ENCODE measurements around the gene NAV2. TPM values are rescaled to one million over a fixed set of nuclear protein-coding genes. Genes with fewer than 3 reads are reported as not detected.

NAV2 gene
- total RNA-seq, 1 donor from 2014 or later = 9.6 TPM

DNA sequence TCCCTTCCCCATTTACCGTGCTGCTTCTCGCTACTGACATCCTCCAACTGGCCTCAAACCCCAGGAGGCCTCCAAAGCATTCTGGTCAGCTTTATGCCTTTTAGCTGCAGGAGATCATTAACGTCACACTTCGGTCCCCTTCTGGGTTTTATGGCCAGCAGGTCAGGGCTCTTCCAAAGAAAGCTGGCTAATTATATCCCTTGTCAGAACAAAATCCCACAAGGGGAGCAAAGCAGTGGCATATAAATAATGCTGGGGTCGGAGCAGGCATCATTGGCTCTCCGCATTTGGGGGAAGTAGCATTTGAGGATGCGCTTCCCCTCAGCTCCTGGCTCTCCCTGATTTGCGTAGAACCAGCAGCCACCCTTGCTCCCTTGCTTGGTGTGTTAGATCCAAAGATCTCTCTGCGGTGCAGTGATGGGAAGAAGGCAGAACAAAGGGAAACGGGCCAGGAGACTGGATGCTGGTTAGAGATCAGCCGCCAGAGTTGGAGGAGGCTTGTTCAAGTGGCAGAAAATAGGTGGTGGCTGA, 330.2 kb downstream of the NAV2 start:
- TF ChIP-seq EZH2 (IDR thresholded peaks at IDR 0.05) = no peak
- TF ChIP-seq CTCF (IDR thresholded peaks at IDR 0.05) = no peak
- TF ChIP-seq EZH2phosphoT487 (IDR thresholded peaks at IDR 0.05) = no peak
- Histone ChIP-seq H3F3A (ENCODE audit: low read depth) (peaks cover 13% of the 10 kb centered on the region), H3K9me3 (ENCODE audit: low read depth) (no peaks in the 10 kb centered on the region), H2AFZ (replicated peaks) (no peak overlapping the region), H3K4me3 (peak overlapping the region; percentile 1), H4K20me1 (ENCODE audit: low read depth) (peaks cover 32% of the 10 kb centered on the region), H3K9ac (no peak overlapping the region), H3K4me1 (peaks cover 18% of the 10 kb centered on the region), H3K4me2 (peak overlapping the region; percentile 51), H3K27ac (no peak overlapping the region), H3K27me3 (no peaks in the 10 kb centered on the region), H3K36me3 (no peaks in the 10 kb centered on the region), H3K79me2 (ENCODE audit: low read depth) (no peaks in the 10 kb centered on the region)
- Mint-ChIP-seq H3K9me3 (no peaks in the 10 kb centered on the region), H3K4me1 (peaks cover 26% of the 10 kb centered on the region), H3K4me3 (peak overlapping the region; percentile 44), H3K36me3 (peaks cover 34% of the 10 kb centered on the region), H3K27ac (no peak overlapping the region), H3K27me3 (ENCODE audit: insufficient read depth, low read depth) (peaks cover 7% of the 10 kb centered on the region)
- peak; percentile 44 for DNase-seq (ENCODE audit: low spot score)

- Histone ChIP-seq H3K27me3 (no peaks in the 10 kb centered on the region), H3K4me1 (peaks cover 20% of the 10 kb centered on the region), H3K9ac (no peak overlapping the region), H3K36me3 (no peaks in the 10 kb centered on the region), H3K27ac (no peak overlapping the region), H2AFZ (replicated peaks) (no peak overlapping the region), H3K79me2 (ENCODE audit: low read depth) (no peaks in the 10 kb centered on the region), H4K20me1 (ENCODE audit: low read depth) (peaks cover 32% of the 10 kb centered on the region), H3F3A (ENCODE audit: low read depth) (peaks cover 14% of the 10 kb centered on the region), H3K4me2 (no peak overlapping the region), H3K4me3 (no peak overlapping the region), H3K9me3 (ENCODE audit: low read depth) (no peaks in the 10 kb centered on the region)
- H3K27ac Mint-ChIP-seq = no peak overlapping the region
- no peaks in the 10 kb centered on the region for H3K9me3 Mint-ChIP-seq
- H3K36me3 Mint-ChIP-seq = peaks cover 41% of the 10 kb centered on the region
- peaks cover 28% of the 10 kb centered on the region for H3K4me1 Mint-ChIP-seq
- TF ChIP-seq EZH2phosphoT487 (IDR thresholded peaks at IDR 0.05) (no peak), CTCF (IDR thresholded peaks at IDR 0.05) (no peak), EZH2 (IDR thresholded peaks at IDR 0.05) (no peak)
- H3K27me3 Mint-ChIP-seq (ENCODE audit: insufficient read depth, low read depth) = peaks cover 3% of the 10 kb centered on the region
- no peak for DNase-seq (ENCODE audit: low spot score)
- no peak overlapping the region for H3K4me3 Mint-ChIP-seq
Measured at GRCh38 chr11:20043992-20044391, 331.4 kb downstream of the NAV2 start.

DNA sequence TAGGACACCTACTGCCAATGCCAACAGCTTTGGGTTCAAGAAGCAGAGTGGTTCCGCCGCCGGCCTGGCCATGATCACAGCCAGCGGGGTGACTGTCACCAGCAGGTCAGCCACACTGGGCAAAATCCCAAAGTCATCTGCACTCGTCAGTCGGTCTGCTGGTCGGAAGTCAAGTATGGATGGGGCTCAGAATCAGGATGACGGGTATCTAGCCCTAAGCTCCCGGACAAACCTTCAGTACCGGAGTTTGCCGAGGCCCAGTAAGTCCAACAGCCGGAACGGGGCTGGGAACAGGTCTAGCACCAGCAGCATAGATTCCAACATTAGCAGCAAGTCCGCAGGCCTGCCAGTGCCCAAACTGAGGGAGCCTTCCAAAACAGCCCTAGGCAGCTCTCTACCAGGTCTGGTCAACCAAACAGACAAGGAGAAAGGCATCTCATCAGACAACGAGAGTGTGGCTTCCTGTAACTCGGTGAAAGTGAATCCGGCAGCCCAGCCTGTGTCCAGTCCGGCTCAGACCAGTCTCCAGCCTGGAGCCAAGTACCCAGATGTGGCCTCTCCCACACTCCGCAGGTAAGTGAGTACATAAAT, 332.6 kb downstream of the NAV2 start:
- Mint-ChIP-seq H3K36me3 (peaks cover 43% of the 10 kb centered on the region), H3K4me3 (no peak overlapping the region), H3K27me3 (ENCODE audit: insufficient read depth, low read depth) (peaks cover 2% of the 10 kb centered on the region), H3K9me3 (no peaks in the 10 kb centered on the region), H3K27ac (no peak overlapping the region), H3K4me1 (peaks cover 34% of the 10 kb centered on the region)
- Histone ChIP-seq H4K20me1 (ENCODE audit: low read depth) (peaks cover 41% of the 10 kb centered on the region), H3K4me3 (no peak overlapping the region), H2AFZ (replicated peaks) (no peak overlapping the region), H3K4me1 (peaks cover 32% of the 10 kb centered on the region), H3K27ac (no peak overlapping the region), H3K9me3 (ENCODE audit: low read depth) (no peaks in the 10 kb centered on the region), H3K4me2 (no peak overlapping the region), H3K9ac (no peak overlapping the region), H3K27me3 (no peaks in the 10 kb centered on the region), H3K79me2 (ENCODE audit: low read depth) (no peaks in the 10 kb centered on the region), H3K36me3 (no peaks in the 10 kb centered on the region), H3F3A (ENCODE audit: low read depth) (peaks cover 24% of the 10 kb centered on the region)
- no peak for DNase-seq (ENCODE audit: low spot score)
- no peak for TF ChIP-seq CTCF (IDR thresholded peaks at IDR 0.05)
- TF ChIP-seq EZH2 (IDR thresholded peaks at IDR 0.05) = no peak
- no peak for TF ChIP-seq EZH2phosphoT487 (IDR thresholded peaks at IDR 0.05)

Data from neural progenitor cell (in vitro differentiated cells).